OCI-LY1 (cell line): ENCODE measurements around the gene PRMT9.

Source experiments
- H2AFZ ChIP-seq: fragments of 200-600 bp; sonication (generic), shearing (Covaris generic); 2 replicates; pipeline ENCODE4 v1.6.0; 2014; ENCODE audit warnings: antibody characterized with exemption, mild to moderate bottlenecking, low read length
- H3F3A ChIP-seq: fragments of 200-600 bp; sonication (generic), shearing (Covaris generic); 2 replicates; pipeline ENCODE4 v1.6.0; 2014; ENCODE audit warnings: mild to moderate bottlenecking, antibody characterized with exemption, low read length, moderate library complexity; ENCODE audit not compliant: insufficient read depth
- H3K27ac ChIP-seq: fragments of 200-600 bp; sonication (generic); 2 replicates; pipeline ENCODE4 v1.5.1; 2014; ENCODE audit warnings: low read length, mixed run types, mild to moderate bottlenecking, low read depth; ENCODE audit not compliant: poor library complexity, severe bottlenecking
- H3K27me3 ChIP-seq: fragments of 200-600 bp; sonication (generic); 2 replicates; pipeline ENCODE4 v1.6.0; 2014; ENCODE audit warnings: antibody characterized with exemption, mild to moderate bottlenecking, low read length, moderate library complexity; ENCODE audit not compliant: insufficient read depth
- H3K36me3 ChIP-seq: fragments of 200-600 bp; sonication (generic); 2 replicates; pipeline ENCODE4 v1.6.1; 2014; ENCODE audit warnings: mild to moderate bottlenecking, antibody characterized with exemption, low read length, moderate library complexity, mixed read lengths; ENCODE audit not compliant: insufficient read depth
- H3K4me1 ChIP-seq: fragments of 200-600 bp; sonication (generic); 2 replicates; pipeline ENCODE4 v1.5.1; 2014; ENCODE audit warnings: mild to moderate bottlenecking, low read length, moderate library complexity; ENCODE audit not compliant: insufficient read depth, severe bottlenecking
- H3K4me2 ChIP-seq: fragments of 200-600 bp; sonication (generic), shearing (Covaris generic); 2 replicates; pipeline ENCODE4 v1.6.1; 2014; ENCODE audit warnings: low read length
- H3K4me3 ChIP-seq: fragments of 200-600 bp; sonication (generic); 2 replicates; pipeline ENCODE4 v1.5.1; 2014; ENCODE audit warnings: low read length, low read depth, mild to moderate bottlenecking, mixed read lengths; ENCODE audit not compliant: poor library complexity, severe bottlenecking
- H3K79me2 ChIP-seq: fragments of 200-600 bp; shearing (Covaris generic); 2 replicates; pipeline ENCODE4 v1.6.1; 2016; ENCODE audit warnings: mixed run types, low read length, mixed read lengths; ENCODE audit not compliant: insufficient read depth
- H3K9ac ChIP-seq: fragments of 200-600 bp; sonication (generic), shearing (Covaris generic); 2 replicates; pipeline ENCODE4 v1.6.1; 2014; ENCODE audit warnings: mild to moderate bottlenecking, low read length, mixed read lengths
- H3K9me2 ChIP-seq: fragments of 200-600 bp; sonication (generic), shearing (Covaris generic); 2 replicates; pipeline ENCODE4 v1.6.1; 2014; ENCODE audit warnings: low read depth, mild to moderate bottlenecking, low read length, mixed read lengths
- H3K9me3 ChIP-seq: fragments of 200-600 bp; shearing (Covaris generic); 2 replicates; pipeline ENCODE4 v1.6.1; 2014; ENCODE audit warnings: low read length, mixed read lengths
- H4K20me1 ChIP-seq: fragments of 200-600 bp; sonication (generic), shearing (Covaris generic); 2 replicates; pipeline ENCODE4 v1.6.0; 2016; ENCODE audit warnings: mild to moderate bottlenecking, low read length; ENCODE audit not compliant: insufficient read depth
- EZH2 ChIP-seq: fragments of 200-600 bp; sonication (generic), shearing (Covaris generic); IDR thresholded peaks from 2 replicates; pipeline ENCODE4 v1.8.0; 2017; ENCODE audit warnings: borderline replicate concordance, mixed run types, mild to moderate bottlenecking, antibody characterized with exemption, low read length, moderate library complexity, mixed read lengths
- TF ChIP-seq, protein P1 (sequence below): fragments of 200-600 bp; sonication (generic), shearing (Covaris generic); IDR thresholded peaks from 2 replicates; pipeline ENCODE4 v1.5.1; 2017; ENCODE audit warnings: mild to moderate bottlenecking, antibody characterized with exemption, low read length, moderate library complexity, mixed read lengths

Gene PRMT9

DNA sequence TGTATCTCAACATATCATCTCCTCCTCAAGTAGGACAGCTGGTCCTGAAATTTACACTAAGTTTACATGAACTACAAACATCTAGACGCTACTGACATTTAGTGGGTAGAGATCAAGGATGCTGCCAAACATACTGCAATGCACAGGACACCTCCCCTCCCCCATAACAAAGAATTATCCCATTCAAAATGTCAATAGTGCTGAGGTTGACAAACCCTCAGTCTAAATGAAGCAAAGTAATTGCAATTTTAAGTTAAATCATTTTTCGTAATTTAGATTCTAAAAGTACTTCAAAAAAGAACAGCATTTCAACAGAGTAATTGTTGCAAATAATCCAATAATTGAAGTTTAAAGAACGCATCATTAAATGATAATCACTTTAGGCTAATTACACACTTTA, 1.2 kb downstream of the PRMT9 start:
- Histone ChIP-seq H3K4me1 (peaks cover 16% of the 10 kb centered on the region), H3K27me3 (no peaks in the 10 kb centered on the region), H3K9me3 (no peaks in the 10 kb centered on the region), H3K9me2 (no peaks in the 10 kb centered on the region), H3K4me3 (peak overlapping the region; percentile 85), H4K20me1 (no peaks in the 10 kb centered on the region), H3K4me2 (peak overlapping the region; percentile 96), H3K79me2 (peaks cover 12% of the 10 kb centered on the region; the same call in 1 of the 2 replicates), H3F3A (no peaks in the 10 kb centered on the region), H3K36me3 (peaks cover 24% of the 10 kb centered on the region), H3K27ac (no peak overlapping the region), H2AFZ (no peak overlapping the region), H3K9ac (peak overlapping the region; percentile 89)
- TF ChIP-seq, protein P1, sequence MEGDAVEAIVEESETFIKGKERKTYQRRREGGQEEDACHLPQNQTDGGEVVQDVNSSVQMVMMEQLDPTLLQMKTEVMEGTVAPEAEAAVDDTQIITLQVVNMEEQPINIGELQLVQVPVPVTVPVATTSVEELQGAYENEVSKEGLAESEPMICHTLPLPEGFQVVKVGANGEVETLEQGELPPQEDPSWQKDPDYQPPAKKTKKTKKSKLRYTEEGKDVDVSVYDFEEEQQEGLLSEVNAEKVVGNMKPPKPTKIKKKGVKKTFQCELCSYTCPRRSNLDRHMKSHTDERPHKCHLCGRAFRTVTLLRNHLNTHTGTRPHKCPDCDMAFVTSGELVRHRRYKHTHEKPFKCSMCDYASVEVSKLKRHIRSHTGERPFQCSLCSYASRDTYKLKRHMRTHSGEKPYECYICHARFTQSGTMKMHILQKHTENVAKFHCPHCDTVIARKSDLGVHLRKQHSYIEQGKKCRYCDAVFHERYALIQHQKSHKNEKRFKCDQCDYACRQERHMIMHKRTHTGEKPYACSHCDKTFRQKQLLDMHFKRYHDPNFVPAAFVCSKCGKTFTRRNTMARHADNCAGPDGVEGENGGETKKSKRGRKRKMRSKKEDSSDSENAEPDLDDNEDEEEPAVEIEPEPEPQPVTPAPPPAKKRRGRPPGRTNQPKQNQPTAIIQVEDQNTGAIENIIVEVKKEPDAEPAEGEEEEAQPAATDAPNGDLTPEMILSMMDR: no peak
- no peak for TF ChIP-seq EZH2

DNA sequence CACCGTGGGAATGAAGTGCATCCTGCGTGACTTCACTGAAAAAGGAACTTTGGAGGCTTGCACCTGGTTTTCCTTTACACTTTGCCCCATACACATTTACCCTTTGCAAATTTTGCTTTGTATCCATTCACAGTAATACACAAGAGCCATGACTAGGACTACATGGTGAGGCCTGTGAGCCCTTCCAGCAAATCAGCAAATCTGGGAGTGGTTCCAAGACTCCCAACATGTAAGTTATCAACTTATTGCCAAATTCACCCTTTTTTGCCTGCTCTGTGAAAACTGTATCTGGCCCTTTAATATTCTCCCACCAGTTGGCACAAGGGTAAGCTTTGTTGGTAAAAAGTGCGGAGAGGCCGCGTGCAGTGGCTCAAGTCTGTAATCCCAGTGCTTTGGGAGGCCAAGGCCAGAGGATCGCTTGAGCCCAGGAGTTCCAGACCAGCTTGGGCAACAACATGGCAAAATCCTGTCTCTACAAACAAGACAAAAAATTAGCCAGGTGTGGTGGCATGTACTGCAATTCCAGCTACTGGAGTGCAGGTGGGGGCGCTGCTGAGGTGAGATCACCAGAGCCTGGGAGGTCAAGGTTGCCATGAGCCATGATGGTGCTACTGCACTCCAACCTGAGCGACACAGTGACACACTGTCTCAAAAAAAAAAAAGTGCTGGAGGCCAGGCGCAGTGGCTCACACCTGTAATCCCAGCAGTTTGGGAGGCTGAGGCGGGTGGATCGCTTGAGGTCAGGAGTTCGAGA, 5.0 kb downstream of the PRMT9 start:
- no peak overlapping the region for H3K4me2 ChIP-seq
- no peak for TF ChIP-seq EZH2
- TF ChIP-seq, protein P1: peak; percentile 25; the same call in 1 of the 2 replicates
- H3K79me2 ChIP-seq: peaks cover 12% of the 10 kb centered on the region; the same call in 1 of the 2 replicates
- no peaks in the 10 kb centered on the region for H3K27me3 ChIP-seq
- H3K9me3 ChIP-seq: no peaks in the 10 kb centered on the region
- no peak overlapping the region for H3K27ac ChIP-seq
- peaks cover 9% of the 10 kb centered on the region for H3K4me1 ChIP-seq
- no peaks in the 10 kb centered on the region for H3F3A ChIP-seq
- no peak overlapping the region for H3K4me3 ChIP-seq
- peaks cover 32% of the 10 kb centered on the region for H3K36me3 ChIP-seq
- H3K9ac ChIP-seq: no peak overlapping the region
- H2AFZ ChIP-seq: no peak overlapping the region
- H4K20me1 ChIP-seq: no peaks in the 10 kb centered on the region
- H3K9me2 ChIP-seq: no peaks in the 10 kb centered on the region

DNA sequence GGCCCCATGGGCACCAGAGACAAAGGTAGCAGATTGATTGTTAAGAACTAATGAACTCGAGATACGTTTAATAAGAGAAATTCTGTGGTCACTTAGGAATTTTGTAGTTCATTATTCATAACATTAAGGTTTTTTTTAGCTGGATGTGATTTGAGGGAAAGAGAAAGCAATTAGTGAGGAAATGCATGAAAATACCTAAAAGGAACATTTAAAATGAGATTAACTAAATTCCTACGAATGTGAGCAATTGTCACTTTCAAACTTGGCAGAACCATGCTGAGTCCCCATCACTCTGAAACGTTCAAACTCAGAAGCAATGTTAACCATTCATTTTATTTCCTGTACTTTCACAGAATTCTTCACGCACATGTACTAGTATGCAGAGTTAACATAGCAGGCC, 5.9 kb downstream of the PRMT9 start:
- H3K4me2 ChIP-seq: no peak overlapping the region
- no peak overlapping the region for H3K4me3 ChIP-seq
- H3K27ac ChIP-seq: no peak overlapping the region
- H3K9me2 ChIP-seq: no peaks in the 10 kb centered on the region
- no peaks in the 10 kb centered on the region for H4K20me1 ChIP-seq
- no peaks in the 10 kb centered on the region for H3F3A ChIP-seq
- no peaks in the 10 kb centered on the region for H3K9me3 ChIP-seq
- peaks cover 9% of the 10 kb centered on the region for H3K4me1 ChIP-seq
- no peak overlapping the region for H2AFZ ChIP-seq
- H3K9ac ChIP-seq: no peak overlapping the region
- no peak for TF ChIP-seq EZH2
- TF ChIP-seq, protein P1: no peak
- peaks cover 34% of the 10 kb centered on the region for H3K36me3 ChIP-seq
- peaks cover 8% of the 10 kb centered on the region; the same call in 1 of the 2 replicates for H3K79me2 ChIP-seq
- H3K27me3 ChIP-seq: no peaks in the 10 kb centered on the region
